ELF-1 (cell line): Measurements from ENCODE around the gene TGFBR3.

ENCODE experiments used
- DNase-seq: peaks from one replicate; pipeline ENCODE4 v3.0.0-alpha.2; 2016; ENCODE audit warnings: low read depth, low spot score

The TGFBR3 gene

DNA sequence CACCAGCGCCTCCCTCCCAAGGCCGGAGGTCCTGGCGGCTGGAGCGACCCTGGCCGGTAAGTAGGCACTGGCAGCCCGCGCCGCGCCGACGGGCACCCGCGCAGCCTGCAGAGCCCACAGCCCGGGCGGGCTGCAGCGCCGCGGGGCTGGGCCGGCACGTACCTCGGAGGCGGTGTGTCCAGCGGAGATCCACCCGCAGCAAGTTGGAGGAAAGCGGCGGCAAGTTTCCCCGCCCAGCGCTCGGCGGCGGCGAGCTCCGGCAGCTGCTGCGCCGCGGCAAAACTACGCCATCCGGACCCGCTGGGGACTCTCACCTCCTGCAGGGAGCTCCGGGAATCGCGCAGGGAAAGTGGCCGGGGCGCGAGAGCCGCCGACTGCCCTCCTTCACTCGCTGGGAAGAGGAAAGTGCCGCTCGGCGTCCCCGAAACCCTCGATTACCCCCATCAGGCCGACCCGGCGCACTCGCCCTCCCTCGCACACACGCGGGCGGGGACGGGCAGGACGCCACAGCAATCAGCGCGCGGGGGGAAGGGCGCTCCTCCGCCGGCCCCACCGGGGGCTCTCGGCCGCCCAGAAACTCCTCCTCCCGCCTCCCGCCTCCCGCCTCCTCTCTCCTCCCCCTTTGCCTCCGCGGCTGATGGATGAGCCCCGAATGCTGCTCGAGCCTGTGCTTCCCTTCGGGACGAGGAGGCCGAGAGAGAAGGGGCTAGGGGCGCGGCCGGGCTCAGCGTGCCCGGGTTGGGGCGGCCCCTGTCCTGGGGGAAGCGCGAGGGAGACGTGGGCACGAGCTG lies at the start of gene TGFBR3:
Gene TGFBR3 (minus strand): TSS at position 436 of the 791 bp plus-strand sequence. CDS start 24,620 bp downstream, outside the sequence.
- DNase-seq: peak; percentile 83

DNA sequence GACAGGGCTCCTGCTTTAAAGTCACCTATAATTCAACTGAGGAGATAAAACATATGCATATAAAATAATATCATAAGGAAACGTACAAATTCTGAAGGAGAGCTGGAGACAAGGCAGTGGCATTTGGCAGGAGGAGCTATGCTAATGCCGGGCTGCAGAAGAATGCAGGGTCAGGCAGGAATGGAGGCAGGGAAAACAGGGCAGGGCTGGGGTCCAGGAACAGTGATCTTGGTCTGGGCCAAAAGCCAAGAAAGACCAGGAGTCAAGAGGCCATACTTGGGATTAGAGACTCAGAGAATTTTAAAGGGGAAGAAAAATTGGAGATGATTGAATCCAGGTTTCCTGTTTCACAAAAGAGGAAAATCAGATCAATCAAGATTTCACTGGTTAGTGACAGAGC lies 43.3 kb upstream of the TGFBR3 start:
- DNase-seq: peak; percentile 74

DNA sequence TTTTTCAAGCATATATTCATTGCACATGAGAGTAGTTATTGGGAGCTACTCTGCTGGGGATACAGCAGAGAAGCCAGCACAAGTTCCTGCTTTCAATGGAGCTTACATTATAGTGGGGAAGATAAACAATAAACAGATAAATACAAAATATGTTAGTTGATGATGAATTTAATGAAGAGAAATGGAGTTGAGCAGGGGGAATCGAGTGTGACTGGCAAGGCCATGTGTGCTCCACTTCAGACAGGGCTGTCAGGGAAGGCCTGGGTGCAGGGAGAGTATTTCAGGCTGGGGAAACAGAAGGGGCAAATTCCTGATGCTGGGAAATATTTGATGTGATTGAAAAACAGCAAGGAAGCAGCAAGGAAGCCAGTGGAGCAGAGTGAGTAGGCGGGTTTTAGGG lies 42.1 kb upstream of the TGFBR3 start:
- DNase-seq: no peak

DNA sequence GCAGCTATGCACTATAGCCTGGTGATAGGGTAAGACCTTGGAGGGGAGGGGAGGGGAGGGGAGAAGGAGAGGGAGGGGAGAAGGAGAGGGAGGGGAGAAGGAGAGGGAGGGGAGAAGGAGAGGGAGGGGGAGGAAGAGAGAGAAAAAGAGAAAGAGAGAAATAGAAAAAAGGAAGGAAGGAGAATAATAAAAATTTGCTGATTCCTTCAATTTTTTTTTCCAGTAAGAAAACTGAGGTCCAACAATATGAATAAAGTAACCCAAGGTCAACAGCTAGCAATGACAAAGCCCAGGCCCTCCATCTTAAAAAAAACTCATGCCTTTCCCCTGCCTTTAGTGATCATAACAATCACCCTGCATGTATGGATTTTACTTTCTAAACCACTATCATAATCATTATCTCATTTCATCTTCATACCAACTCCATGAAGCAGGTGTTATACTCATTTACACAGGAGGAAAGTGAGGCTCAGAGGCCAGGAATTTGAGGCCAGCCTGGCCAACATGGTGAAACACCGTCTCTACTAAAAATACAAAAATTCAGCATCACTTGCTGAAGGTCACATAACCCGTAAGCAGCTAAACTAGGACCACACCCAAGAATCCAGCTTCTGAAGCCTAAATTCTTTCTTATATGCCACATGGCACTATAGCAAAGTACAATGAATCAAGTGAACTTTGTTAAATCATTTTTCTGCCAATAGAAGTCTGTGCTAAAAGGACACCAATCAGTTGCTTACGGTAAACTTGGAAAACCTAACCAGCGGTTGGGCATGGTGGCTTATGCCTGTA lies 39.9 kb upstream of the TGFBR3 start:
- DNase-seq: no peak

DNA sequence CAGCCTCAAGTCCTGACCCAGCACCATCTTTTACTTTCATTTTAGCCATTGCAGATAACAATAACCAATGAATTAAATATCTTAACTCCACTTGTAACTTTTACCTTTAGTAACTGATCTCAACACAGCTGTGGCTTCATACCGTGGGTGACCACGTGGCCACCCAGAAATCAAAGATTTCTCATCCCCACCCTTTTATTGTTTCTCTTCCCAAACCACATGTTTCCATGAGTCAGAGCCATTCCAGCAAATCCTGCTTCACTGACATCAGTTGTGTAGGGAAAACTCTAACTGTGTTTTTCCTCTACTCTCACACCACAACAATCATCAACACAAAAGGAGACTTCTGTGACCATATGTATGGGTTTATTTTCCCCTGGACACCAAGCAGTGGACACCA lies 38.2 kb upstream of the TGFBR3 start:
- DNase-seq: no peak

- no peak for DNase-seq
Observed at GRCh38 chr1:91919962-91920361, 34.0 kb upstream of the TGFBR3 start.

DNA sequence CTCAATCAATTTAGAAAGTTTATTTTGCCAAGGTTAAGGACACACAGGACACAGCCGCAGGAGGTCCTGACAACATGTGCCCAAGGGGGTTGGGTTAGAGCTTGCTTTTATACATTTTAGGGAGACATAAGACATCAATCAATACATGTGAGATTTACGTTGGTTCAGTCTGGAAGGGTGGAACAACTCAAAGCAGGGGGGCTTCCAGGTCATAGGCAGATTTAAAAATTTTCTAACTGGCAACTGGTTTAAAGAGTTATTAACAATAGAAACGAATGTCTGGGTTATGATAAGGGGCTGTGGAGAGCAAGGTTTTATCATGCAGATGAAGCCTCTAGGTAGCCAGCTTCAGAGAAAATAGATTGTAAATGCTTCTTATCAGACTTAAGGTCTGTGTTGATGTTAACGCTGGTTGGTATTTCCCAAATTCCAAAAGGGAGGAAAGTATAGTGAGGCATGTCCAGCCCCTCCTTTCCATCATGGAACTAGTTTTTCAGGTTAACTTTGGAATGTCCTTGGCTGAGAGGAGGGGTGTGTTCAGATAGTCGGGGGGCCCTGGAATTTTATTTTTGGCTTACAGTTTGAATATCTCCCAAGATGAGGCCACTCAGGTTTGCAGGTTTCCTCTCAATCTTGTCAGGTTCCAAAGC lies 31.0 kb upstream of the TGFBR3 start:
- DNase-seq: peak; percentile 69

- DNase-seq: no peak
Observed at GRCh38 chr1:91916046-91916445, 30.1 kb upstream of the TGFBR3 start.

DNA sequence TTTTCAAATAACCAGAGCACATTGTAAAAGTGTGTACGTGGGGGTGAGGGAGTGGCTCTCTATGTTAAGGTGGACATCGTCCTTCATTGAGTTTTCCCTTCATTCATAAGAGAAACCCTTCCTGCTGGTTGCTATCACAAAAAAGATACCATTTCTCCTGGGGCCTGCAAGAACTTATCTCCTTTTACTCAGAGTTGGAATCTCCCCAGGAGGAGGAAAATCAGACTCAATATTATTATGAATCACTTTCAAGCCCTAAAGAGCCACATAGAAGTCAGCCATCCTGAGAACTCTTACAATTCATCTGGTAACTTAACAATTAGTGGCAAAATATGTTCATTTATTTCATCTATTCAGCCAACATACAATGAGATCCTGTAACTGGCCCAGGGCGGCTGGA lies 27.1 kb upstream of the TGFBR3 start:
- no peak for DNase-seq

GRCh38 chr1:91912266-91912665 lies 26.3 kb upstream of the TGFBR3 start:
- DNase-seq: no peak

DNA sequence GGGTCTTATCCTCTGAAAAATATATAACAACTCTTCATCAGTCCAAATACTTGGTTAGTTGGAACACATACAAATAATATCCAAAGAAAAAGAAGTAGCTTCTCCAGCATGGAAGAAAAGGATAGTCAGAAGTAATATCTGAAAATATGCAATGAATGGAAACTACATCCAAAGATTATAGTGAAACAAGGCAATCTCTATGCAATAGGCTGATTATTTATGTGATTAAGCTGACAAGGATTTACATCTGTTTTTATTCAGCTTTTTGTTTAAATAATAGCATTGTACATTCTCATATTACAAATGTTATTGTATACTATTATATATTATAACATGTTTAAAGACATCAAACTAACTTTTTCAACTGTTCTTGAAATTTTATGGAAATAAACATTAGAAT lies 15.3 kb upstream of the TGFBR3 start:
- no peak for DNase-seq

- DNase-seq: no peak
Observed at GRCh38 chr1:91900562-91900961, 14.6 kb upstream of the TGFBR3 start.

GRCh38 chr1:91897016-91897415 lies 11.1 kb upstream of the TGFBR3 start:
- DNase-seq: no peak

DNA sequence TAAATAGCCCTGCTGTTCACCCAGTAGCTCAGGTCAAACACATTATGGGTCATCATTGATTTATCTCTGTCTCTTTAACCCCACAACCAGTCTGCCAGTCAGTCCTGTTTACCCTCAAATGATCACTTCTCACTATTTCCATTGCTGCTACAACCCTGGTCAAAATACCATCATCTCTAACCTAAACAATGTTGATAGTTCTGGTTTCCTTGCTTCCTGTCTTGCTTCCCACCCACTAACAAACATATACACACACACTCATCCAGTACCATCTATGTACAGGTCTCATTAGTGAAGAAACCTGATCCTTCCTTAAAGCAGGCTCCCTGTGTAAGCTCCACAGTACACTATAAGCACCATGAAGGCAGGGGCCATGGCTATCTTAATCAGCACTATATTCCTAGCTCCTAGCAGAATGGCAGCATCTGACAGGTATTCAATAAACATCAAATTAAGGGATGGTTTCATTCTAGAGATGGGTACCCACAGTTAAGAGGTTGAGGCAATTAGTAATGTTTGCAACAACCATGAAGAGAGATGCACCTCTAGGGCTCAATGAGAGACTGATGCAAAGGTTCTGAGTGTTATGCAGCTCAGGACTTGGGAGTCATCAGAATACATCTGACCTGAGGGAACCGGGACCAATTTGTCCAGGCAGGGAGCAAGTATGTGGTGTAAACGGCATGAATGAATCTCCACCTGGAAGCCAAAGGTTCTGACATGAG lies 10.0 kb upstream of the TGFBR3 start:
- no peak for DNase-seq

DNA sequence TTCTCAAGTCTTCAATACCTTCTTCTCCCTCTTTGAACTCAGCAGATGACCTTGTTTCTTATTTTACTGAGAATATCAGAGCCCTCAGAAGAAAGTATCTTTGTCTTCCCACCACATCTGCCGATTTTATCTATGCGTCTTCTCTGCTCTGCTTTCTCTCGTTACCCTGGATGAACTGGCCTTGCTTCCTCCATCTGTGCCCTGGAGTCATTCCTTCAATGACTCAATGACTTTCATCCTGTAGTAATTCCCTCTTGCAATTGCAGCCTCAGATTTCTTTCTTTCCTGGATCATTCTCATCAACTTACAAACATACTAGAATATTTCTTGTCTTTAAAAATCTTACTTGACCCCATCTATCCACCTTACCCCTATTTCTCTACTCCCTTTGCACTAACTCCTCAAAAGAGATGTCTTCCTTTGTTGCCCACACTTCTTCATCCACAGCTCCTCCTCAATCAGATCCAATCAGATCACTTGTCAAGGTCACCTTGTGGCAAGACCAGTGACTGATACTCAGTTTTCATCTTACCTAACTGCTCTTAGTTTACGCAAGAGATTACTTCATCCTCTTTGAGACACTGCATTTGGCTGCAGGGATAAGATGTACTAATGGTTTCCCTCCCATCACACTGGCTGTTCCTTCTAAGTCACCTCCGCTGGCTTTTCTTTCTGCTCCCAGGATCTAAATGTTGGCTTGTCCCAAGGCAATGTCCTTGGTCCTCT lies 8.2 kb upstream of the TGFBR3 start:
- DNase-seq: no peak

DNA sequence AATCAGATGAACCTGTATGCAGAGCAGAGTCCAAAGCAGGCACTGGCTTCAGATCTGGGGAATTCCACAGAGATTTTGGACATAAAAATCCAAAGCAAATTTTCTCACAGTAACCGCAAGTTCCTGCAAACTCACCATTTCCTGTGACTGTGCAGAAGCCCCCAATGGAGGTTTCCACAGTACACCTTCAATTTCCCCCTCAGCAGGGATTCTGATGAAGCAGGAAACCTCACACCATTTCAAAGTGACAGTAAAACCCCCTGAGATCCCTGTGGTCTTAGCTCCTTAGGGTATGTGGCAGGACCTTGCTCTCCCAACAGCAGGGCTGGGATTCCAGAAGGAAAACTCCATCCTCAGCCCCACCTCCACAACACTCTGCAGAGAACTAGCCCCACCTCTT lies 6.0 kb upstream of the TGFBR3 start:
- DNase-seq: peak; percentile 67

GRCh38 chr1:91891454-91891853 lies 5.5 kb upstream of the TGFBR3 start:
- DNase-seq: no peak

- DNase-seq: no peak
Observed at GRCh38 chr1:91889717-91890459, 3.9 kb upstream of the TGFBR3 start.

GRCh38 chr1:91885213-91885715 lies 687 bp downstream of the TGFBR3 start:
- DNase-seq: no peak
